Measurements from ENCODE around the gene PFDN2. TPM values are rescaled to one million over a fixed set of nuclear protein-coding genes. Genes with fewer than 3 reads are reported as not detected.

PFDN2 gene
- total and polyA plus RNA-seq, 2 experiments from 2014 or later: 45.6 to 352 TPM

DNA sequence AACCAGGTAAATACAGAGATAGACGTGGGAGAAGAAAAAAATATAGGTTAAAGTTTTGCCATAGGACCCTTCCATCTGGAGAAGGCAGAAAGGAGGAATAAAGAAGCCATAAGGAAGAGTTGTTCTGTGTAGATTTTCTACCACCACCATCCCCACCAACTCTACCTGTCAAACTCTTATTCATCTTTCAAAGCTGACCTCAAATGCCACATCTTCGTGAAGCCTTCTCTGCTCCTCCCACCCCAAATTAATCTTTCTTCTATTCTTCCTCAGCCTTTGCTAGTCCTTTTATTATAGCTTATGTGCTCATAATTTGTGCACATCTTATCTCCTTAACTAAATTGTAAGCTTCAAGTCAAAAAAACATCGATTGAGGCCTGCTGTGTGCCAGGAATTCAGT, 27.2 kb downstream of the PFDN2 start:
- Mint-ChIP-seq H3K27me3 (ENCODE audit: insufficient read depth, low read depth, poor library complexity) (peaks cover 8% of the 10 kb centered on the region), H3K4me3 (no peak overlapping the region), H3K36me3 (ENCODE audit: low read depth) (no peaks in the 10 kb centered on the region), H3K27ac (no peak overlapping the region), H3K4me1 (peaks cover 15% of the 10 kb centered on the region), H3K9me3 (no peaks in the 10 kb centered on the region)
- Histone ChIP-seq H3K27ac (ENCODE audit: low read depth) (no peak overlapping the region), H3K9me2 (ENCODE audit: insufficient read depth) (peaks cover 5% of the 10 kb centered on the region; the same call in 1 of the 2 replicates), H2AFZ (no peak overlapping the region), H3K36me3 (ENCODE audit: insufficient read depth) (no peaks in the 10 kb centered on the region), H3K4me2 (no peak overlapping the region), H3F3A (replicated peaks; ENCODE audit: low read depth) (no peaks in the 10 kb centered on the region), H3K27me3 (ENCODE audit: insufficient read depth) (no peaks in the 10 kb centered on the region), H4K20me1 (replicated peaks; ENCODE audit: insufficient read depth) (no peaks in the 10 kb centered on the region), H3K79me2 (replicated peaks; ENCODE audit: insufficient read depth) (no peaks in the 10 kb centered on the region), H3K4me1 (ENCODE audit: insufficient read depth) (peaks cover 7% of the 10 kb centered on the region), H3K4me3 (no peak overlapping the region)
- no peak for DNase-seq (ENCODE audit: low spot score)
- TF ChIP-seq ZNF114 (CRISPR knock-in tag; IDR thresholded peaks at IDR 0.05): no peak
- TF ChIP-seq, protein P1, sequence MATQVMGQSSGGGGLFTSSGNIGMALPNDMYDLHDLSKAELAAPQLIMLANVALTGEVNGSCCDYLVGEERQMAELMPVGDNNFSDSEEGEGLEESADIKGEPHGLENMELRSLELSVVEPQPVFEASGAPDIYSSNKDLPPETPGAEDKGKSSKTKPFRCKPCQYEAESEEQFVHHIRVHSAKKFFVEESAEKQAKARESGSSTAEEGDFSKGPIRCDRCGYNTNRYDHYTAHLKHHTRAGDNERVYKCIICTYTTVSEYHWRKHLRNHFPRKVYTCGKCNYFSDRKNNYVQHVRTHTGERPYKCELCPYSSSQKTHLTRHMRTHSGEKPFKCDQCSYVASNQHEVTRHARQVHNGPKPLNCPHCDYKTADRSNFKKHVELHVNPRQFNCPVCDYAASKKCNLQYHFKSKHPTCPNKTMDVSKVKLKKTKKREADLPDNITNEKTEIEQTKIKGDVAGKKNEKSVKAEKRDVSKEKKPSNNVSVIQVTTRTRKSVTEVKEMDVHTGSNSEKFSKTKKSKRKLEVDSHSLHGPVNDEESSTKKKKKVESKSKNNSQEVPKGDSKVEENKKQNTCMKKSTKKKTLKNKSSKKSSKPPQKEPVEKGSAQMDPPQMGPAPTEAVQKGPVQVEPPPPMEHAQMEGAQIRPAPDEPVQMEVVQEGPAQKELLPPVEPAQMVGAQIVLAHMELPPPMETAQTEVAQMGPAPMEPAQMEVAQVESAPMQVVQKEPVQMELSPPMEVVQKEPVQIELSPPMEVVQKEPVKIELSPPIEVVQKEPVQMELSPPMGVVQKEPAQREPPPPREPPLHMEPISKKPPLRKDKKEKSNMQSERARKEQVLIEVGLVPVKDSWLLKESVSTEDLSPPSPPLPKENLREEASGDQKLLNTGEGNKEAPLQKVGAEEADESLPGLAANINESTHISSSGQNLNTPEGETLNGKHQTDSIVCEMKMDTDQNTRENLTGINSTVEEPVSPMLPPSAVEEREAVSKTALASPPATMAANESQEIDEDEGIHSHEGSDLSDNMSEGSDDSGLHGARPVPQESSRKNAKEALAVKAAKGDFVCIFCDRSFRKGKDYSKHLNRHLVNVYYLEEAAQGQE (IDR thresholded peaks at IDR 0.05; ENCODE audit: unreplicated experiment): no peak
- TF ChIP-seq EZH2 (IDR thresholded peaks at IDR 0.05; ENCODE audit: low read depth, unreplicated experiment): no peak
- no peak for TF ChIP-seq NANOG (IDR thresholded peaks at IDR 0.05; ENCODE audit: borderline replicate concordance)
- TF ChIP-seq STAT1 (IDR thresholded peaks at IDR 0.05; ENCODE audit: unreplicated experiment): no peak
- TF ChIP-seq ZNF331 (CRISPR knock-in tag; IDR thresholded peaks at IDR 0.05; ENCODE audit: low read depth): no peak
- TF ChIP-seq, protein P2, sequence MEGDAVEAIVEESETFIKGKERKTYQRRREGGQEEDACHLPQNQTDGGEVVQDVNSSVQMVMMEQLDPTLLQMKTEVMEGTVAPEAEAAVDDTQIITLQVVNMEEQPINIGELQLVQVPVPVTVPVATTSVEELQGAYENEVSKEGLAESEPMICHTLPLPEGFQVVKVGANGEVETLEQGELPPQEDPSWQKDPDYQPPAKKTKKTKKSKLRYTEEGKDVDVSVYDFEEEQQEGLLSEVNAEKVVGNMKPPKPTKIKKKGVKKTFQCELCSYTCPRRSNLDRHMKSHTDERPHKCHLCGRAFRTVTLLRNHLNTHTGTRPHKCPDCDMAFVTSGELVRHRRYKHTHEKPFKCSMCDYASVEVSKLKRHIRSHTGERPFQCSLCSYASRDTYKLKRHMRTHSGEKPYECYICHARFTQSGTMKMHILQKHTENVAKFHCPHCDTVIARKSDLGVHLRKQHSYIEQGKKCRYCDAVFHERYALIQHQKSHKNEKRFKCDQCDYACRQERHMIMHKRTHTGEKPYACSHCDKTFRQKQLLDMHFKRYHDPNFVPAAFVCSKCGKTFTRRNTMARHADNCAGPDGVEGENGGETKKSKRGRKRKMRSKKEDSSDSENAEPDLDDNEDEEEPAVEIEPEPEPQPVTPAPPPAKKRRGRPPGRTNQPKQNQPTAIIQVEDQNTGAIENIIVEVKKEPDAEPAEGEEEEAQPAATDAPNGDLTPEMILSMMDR (conservative IDR thresholded peaks at IDR 0.05; ENCODE audit: low read depth in 2 of 2): no peak
- TF ChIP-seq EZH2phosphoT487 (IDR thresholded peaks at IDR 0.05; ENCODE audit: unreplicated experiment): no peak
- no peak for TF ChIP-seq CREB1 (CRISPR knock-in tag; IDR thresholded peaks at IDR 0.05; ENCODE audit: low read depth)
- TF ChIP-seq, protein P3, sequence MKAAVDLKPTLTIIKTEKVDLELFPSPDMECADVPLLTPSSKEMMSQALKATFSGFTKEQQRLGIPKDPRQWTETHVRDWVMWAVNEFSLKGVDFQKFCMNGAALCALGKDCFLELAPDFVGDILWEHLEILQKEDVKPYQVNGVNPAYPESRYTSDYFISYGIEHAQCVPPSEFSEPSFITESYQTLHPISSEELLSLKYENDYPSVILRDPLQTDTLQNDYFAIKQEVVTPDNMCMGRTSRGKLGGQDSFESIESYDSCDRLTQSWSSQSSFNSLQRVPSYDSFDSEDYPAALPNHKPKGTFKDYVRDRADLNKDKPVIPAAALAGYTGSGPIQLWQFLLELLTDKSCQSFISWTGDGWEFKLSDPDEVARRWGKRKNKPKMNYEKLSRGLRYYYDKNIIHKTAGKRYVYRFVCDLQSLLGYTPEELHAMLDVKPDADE (IDR thresholded peaks at IDR 0.05): no peak
- TF ChIP-seq, protein P4, sequence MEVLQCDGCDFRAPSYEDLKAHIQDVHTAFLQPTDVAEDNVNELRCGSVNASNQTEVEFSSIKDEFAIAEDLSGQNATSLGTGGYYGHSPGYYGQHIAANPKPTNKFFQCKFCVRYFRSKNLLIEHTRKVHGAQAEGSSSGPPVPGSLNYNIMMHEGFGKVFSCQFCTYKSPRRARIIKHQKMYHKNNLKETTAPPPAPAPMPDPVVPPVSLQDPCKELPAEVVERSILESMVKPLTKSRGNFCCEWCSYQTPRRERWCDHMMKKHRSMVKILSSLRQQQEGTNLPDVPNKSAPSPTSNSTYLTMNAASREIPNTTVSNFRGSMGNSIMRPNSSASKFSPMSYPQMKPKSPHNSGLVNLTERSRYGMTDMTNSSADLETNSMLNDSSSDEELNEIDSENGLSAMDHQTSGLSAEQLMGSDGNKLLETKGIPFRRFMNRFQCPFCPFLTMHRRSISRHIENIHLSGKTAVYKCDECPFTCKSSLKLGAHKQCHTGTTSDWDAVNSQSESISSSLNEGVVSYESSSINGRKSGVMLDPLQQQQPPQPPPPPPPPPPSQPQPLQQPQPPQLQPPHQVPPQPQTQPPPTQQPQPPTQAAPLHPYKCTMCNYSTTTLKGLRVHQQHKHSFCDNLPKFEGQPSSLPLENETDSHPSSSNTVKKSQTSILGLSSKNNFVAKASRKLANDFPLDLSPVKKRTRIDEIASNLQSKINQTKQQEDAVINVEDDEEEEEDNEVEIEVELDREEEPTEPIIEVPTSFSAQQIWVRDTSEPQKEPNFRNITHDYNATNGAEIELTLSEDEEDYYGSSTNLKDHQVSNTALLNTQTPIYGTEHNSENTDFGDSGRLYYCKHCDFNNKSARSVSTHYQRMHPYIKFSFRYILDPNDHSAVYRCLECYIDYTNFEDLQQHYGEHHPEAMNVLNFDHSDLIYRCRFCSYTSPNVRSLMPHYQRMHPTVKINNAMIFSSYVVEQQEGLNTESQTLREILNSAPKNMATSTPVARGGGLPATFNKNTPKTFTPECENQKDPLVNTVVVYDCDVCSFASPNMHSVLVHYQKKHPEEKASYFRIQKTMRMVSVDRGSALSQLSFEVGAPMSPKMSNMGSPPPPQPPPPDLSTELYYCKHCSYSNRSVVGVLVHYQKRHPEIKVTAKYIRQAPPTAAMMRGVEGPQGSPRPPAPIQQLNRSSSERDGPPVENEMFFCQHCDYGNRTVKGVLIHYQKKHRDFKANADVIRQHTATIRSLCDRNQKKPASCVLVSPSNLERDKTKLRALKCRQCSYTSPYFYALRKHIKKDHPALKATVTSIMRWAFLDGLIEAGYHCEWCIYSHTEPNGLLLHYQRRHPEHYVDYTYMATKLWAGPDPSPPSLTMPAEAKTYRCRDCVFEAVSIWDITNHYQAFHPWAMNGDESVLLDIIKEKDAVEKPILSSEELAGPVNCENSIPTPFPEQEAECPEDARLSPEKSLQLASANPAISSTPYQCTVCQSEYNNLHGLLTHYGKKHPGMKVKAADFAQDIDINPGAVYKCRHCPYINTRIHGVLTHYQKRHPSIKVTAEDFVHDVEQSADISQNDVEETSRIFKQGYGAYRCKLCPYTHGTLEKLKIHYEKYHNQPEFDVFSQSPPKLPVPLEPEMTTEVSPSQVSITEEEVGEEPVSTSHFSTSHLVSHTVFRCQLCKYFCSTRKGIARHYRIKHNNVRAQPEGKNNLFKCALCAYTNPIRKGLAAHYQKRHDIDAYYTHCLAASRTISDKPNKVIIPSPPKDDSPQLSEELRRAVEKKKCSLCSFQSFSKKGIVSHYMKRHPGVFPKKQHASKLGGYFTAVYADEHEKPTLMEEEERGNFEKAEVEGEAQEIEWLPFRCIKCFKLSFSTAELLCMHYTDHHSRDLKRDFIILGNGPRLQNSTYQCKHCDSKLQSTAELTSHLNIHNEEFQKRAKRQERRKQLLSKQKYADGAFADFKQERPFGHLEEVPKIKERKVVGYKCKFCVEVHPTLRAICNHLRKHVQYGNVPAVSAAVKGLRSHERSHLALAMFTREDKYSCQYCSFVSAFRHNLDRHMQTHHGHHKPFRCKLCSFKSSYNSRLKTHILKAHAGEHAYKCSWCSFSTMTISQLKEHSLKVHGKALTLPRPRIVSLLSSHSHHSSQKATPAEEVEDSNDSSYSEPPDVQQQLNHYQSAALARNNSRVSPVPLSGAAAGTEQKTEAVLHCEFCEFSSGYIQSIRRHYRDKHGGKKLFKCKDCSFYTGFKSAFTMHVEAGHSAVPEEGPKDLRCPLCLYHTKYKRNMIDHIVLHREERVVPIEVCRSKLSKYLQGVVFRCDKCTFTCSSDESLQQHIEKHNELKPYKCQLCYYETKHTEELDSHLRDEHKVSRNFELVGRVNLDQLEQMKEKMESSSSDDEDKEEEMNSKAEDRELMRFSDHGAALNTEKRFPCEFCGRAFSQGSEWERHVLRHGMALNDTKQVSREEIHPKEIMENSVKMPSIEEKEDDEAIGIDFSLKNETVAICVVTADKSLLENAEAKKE (CRISPR knock-in tag; IDR thresholded peaks at IDR 0.05): no peak
- TF ChIP-seq POLR2AphosphoS5 (IDR thresholded peaks at IDR 0.05; ENCODE audit: low read depth): no peak
- TF ChIP-seq JUNB (IDR thresholded peaks at IDR 0.05; ENCODE audit: unreplicated experiment): no peak
- ATAC-seq: no peak
